Esophagus squamous epithelium (tissue), 5 donors: ENCODE data around the gene FBP1. TPM values are rescaled to one million over a fixed set of nuclear protein-coding genes. Genes with fewer than 3 reads are reported as not detected.

Experiments
- DNase-seq: peaks from one replicate; lab custom pipeline; 2025; lab: John Stamatoyannopoulos, UW
- H3K27ac ChIP-seq, 4 donors: fragments of 200-600 bp; sonication (generic); one replicate each; pipeline ENCODE4 v1.5.1; 2016 to 2019; ENCODE audit warnings: mild to moderate bottlenecking in 1 of 4
- H3K27me3 ChIP-seq, 4 donors: fragments of 200-600 bp; sonication (generic); 1 replicate in 3 of 4; 2 replicates in 1 of 4; pipeline versions ENCODE4 v1.5.1 to v1.6.0; 2017 to 2021; ENCODE audit warnings: antibody characterized with exemption in 1 of 4
- H3K36me3 ChIP-seq, 3 donors: fragments of 200-600 bp; sonication (generic); one replicate each; pipeline ENCODE4 v1.5.1; 2016 to 2019
- H3K4me1 ChIP-seq, 3 donors: fragments of 200-600 bp; sonication (generic); one replicate each; pipeline ENCODE4 v1.5.1; 2017 to 2019
- H3K4me3 ChIP-seq, 4 donors: fragments of 200-600 bp; sonication (generic); 1 replicate in 3 of 4; 2 replicates in 1 of 4; pipeline ENCODE4 v1.5.1; 2016 to 2019; ENCODE audit warnings: mild to moderate bottlenecking in 2 of 4, moderate library complexity in 1 of 4
- H3K9me3 ChIP-seq, 3 donors: fragments of 200-600 bp; sonication (generic); one replicate each; pipeline ENCODE4 v1.5.1; 2016 to 2019
- CTCF ChIP-seq, 6 experiments: fragments of 450-650 bp in 4 of 6; fragments of 200-600 bp in 2 of 6; sonication (generic) in 2 of 6; IDR thresholded peaks; one replicate each; pipeline ENCODE4 v1.5.1; 2016 to 2019; ENCODE audit warnings: antibody characterized with exemption in 6 of 6, mild to moderate bottlenecking in 4 of 6, moderate library complexity in 4 of 6
- POLR2A ChIP-seq, 4 donors: fragments of 450-650 bp; IDR thresholded peaks; one replicate each; pipeline ENCODE4 v1.6.1; 2017; ENCODE audit warnings: antibody characterized with exemption in 4 of 4, mild to moderate bottlenecking in 4 of 4, moderate library complexity in 3 of 4
- WGBS, 2 donors: methylation state at CpG; one replicate each; pipeline ENCODE4 v1.1.5; 2018; 5-methylcytosine and 5-hydroxymethylcytosine counted together
- intact Hi-C: fragments of 100-400 bp; cut with DNase I; formaldehyde crosslinking; loops from one replicate; pipeline ENCODE4 v1.15.0; 2022
- total RNA-seq, 4 donors: library from RNA; depleted of rRNA; stranded (reverse); fragments of >200 nt; gene quantifications; one replicate each; pipeline ENCODE4 v1.1.0, GENCODE V29; 2016
- donor health status: DM: yes; HTN: yes; CAD: no.

FBP1 gene
- total RNA-seq, 4 donors from 2014 or later = 0.19 to 3.0 (median 1.7) TPM; not detected in 1

GRCh38 chr9:94680020-94680419 is 40.7 kb upstream of the FBP1 start:
- no peak for TF ChIP-seq POLR2A (IDR thresholded peaks at IDR 0.05)
- no peak for TF ChIP-seq CTCF (IDR thresholded peaks at IDR 0.05)
- no peak overlapping the region for H3K4me3 ChIP-seq
- no peaks in the 10 kb centered on the region for H3K9me3 ChIP-seq
- DNase-seq = no peak
- no peaks in the 10 kb centered on the region for H3K27me3 ChIP-seq
- no peak overlapping the region for H3K27ac ChIP-seq
- 89 to 100% methylated on average over 1 of the region's 1 CpG for WGBS, 2 donors
- intact Hi-C loops = no loop called here
- no peaks in the 10 kb centered on the region for H3K36me3 ChIP-seq
- H3K4me1 ChIP-seq = peaks cover 3 to 35% (median 11%) of the 10 kb centered on the region in 3 donors

GRCh38 chr9:94679587-94679986 is 40.3 kb upstream of the FBP1 start:
- 76 to 87% methylated on average over 8 of the region's 8 CpGs for WGBS, 2 donors
- H3K36me3 ChIP-seq = no peaks in the 10 kb centered on the region
- H3K27ac ChIP-seq = no peak overlapping the region
- TF ChIP-seq POLR2A (IDR thresholded peaks at IDR 0.05) (no peak), CTCF (IDR thresholded peaks at IDR 0.05) (no peak)
- DNase-seq = no peak
- intact Hi-C loops = loop anchor here (5.0 kb wide), 1 partner anchor 453 kb away; no protein-coding TSS in a partner anchor
- no peaks in the 10 kb centered on the region for H3K9me3 ChIP-seq
- no peaks in the 10 kb centered on the region for H3K27me3 ChIP-seq
- H3K4me3 ChIP-seq = no peak overlapping the region
- peaks cover 3 to 39% (median 14%) of the 10 kb centered on the region in 3 donors for H3K4me1 ChIP-seq

GRCh38 chr9:94677929-94678328 is 38.6 kb upstream of the FBP1 start:
- 71 to 74% methylated on average over 4 of the region's 4 CpGs for WGBS, 2 donors
- H3K4me3 ChIP-seq = no peak overlapping the region
- no peaks in the 10 kb centered on the region for H3K9me3 ChIP-seq
- no peaks in the 10 kb centered on the region for H3K36me3 ChIP-seq
- H3K4me1 ChIP-seq = peaks cover 3 to 39% (median 14%) of the 10 kb centered on the region in 3 donors
- H3K27me3 ChIP-seq = no peaks in the 10 kb centered on the region
- TF ChIP-seq CTCF (IDR thresholded peaks at IDR 0.05) = no peak
- no peak for TF ChIP-seq POLR2A (IDR thresholded peaks at IDR 0.05)
- DNase-seq = no peak
- H3K27ac ChIP-seq = no peak overlapping the region
- intact Hi-C loops = loop anchor here (5.0 kb wide), 1 partner anchor 454 kb away; no protein-coding TSS in a partner anchor

- WGBS, 2 donors = 94% methylated on average over 5 to 9 of the region's 9 CpGs
- no peaks in the 10 kb centered on the region for H3K27me3 ChIP-seq
- intact Hi-C loops = loop anchor here (5.0 kb wide), 1 partner anchor 456 kb away; no protein-coding TSS in a partner anchor
- H3K4me3 ChIP-seq = no peak overlapping the region
- H3K36me3 ChIP-seq = no peaks in the 10 kb centered on the region
- H3K27ac ChIP-seq = no peak overlapping the region
- TF ChIP-seq CTCF (IDR thresholded peaks at IDR 0.05) = no peak
- TF ChIP-seq POLR2A (IDR thresholded peaks at IDR 0.05) = no peak
- no peaks in the 10 kb centered on the region for H3K9me3 ChIP-seq
- no peak for DNase-seq
- H3K4me1 ChIP-seq = peaks cover 3 to 37% (median 12%) of the 10 kb centered on the region in 3 donors
Measured at GRCh38 chr9:94676446-94677131, 37.3 kb upstream of the FBP1 start.
